Limb (tissue), 2 donors: ENCODE measurements around the gene RAB17.

Experiments used
- DNase-seq, 2 donors: peaks; one replicate each; pipeline ENCODE4 v3.0.0-alpha.2; 2016; ENCODE audit errors: extremely low spot score in 2 of 2

RAB17 gene

GRCh38 chr2:237539681-237540080 is 50.9 kb downstream of the RAB17 start:
- no peak for DNase-seq

GRCh38 chr2:237538901-237539300 is 51.6 kb downstream of the RAB17 start:
- DNase-seq = no peak

GRCh38 chr2:237538001-237538720 is 52.4 kb downstream of the RAB17 start:
- DNase-seq = no peak

- no peak for DNase-seq
Measured at GRCh38 chr2:237536617-237537016, 53.9 kb downstream of the RAB17 start.

GRCh38 chr2:237536083-237536415 is 54.5 kb downstream of the RAB17 start:
- no peak for DNase-seq

- DNase-seq = no peak
Measured at GRCh38 chr2:237535385-237536082, 55.0 kb downstream of the RAB17 start.

- DNase-seq = no peak
Measured at GRCh38 chr2:237534380-237534779, 56.2 kb downstream of the RAB17 start.

GRCh38 chr2:237533668-237534161 is 56.8 kb downstream of the RAB17 start:
- DNase-seq = no peak

GRCh38 chr2:237532160-237532559 is 58.4 kb downstream of the RAB17 start:
- DNase-seq = no peak

GRCh38 chr2:237530472-237531433 is 59.8 kb downstream of the RAB17 start:
- no peak for DNase-seq

GRCh38 chr2:237529452-237530402 is 60.8 kb downstream of the RAB17 start:
- DNase-seq = no peak

GRCh38 chr2:237527766-237528165 is 62.8 kb downstream of the RAB17 start:
- DNase-seq = no peak

GRCh38 chr2:237527233-237527632 is 63.3 kb downstream of the RAB17 start:
- DNase-seq = no peak

- no peak for DNase-seq
Measured at GRCh38 chr2:237525559-237526157, 64.9 kb downstream of the RAB17 start.

- no peak for DNase-seq
Measured at GRCh38 chr2:237524631-237525030, 65.9 kb downstream of the RAB17 start.
